HCEC 1CT (cell line): ENCODE measurements around the gene GPC2.
"Not testable (repeated sequence)": the region's sequence is repeated elsewhere in the genome, so short reads cannot be mapped to it uniquely, and the experiment has no call there.

Experiments
- DNase-seq: peaks from one replicate; pipeline ENCODE4 v3.0.0-alpha.2; 2017

The GPC2 gene

DNA sequence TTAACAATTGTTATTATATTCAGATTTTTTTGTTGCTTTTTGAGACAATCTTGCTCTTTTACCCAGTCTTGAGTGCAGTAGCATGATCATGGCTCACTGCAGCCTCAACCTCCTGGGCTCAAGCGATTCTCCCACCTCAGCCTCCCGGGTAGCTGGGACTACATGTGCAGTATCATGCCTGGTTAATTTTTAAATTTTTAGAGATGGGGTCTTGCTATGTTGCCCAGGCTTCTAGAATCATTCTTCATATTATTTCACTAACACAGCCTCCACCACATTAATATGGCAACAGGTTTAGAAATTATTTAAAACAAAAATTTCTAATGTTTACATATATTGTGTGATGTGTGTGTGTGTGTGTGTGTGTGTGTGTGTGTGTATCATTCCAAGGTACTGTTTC is 29.9 kb downstream of the GPC2 start:
- no peak for DNase-seq

DNA sequence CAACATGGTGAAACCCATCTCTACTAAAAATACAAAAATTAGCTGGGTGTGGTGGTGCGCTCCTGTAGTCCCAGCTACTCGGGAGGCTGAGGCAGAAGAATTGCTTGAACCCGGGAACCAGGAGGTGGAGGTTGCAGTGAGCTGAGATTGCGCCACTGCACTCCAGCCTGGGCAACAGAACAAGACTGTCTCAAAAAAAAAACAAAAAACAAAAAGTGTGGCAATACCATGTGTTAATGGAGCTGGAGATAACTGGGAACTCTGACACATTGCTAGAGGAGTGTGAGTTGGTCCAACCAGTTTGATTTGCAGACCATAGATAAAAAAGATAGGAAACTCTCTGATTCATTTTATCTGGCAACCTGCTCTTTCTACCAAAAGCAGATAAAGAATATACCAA is 30.8 kb downstream of the GPC2 start:
- DNase-seq = peak; percentile 38

DNA sequence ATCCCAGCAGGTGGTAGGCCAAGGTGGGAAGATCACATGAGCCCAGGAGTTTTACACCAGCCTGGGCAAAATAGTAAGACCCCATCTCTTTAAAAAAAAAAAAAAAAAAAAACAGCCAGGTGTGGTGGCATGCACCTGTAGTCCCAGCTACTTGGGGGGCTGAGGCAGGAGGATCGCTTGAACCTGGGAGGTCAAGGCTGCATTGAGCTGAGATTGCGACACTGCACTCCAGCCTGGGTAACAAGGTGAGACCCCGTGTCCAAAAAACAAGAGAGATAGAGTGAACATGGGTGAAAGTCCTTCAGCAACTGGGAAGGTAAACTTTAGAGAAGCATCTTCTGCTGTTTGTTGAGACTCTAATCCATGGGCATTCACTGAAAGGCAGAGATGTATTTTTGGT is 34.7 kb downstream of the GPC2 start:
- no peak for DNase-seq

DNA sequence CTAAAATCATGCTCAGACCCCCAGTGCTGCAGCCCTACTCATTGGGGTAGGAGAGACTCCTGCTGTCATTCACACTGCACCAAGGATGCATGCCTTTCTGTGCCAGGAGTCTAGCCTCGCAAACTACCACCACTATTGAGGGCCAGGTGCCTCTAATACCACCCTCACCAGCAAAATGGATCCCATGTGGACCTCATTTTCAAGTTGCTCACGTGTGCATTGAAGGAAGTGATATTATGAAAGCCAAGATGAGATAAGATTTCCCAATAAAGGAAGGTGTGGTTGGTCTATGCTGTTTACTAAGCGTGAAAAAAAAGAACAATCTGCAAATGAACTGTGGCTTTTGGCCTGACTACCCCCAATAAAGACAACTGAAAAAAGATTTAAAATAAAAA is 35.6 kb downstream of the GPC2 start:
- DNase-seq = no peak

DNA sequence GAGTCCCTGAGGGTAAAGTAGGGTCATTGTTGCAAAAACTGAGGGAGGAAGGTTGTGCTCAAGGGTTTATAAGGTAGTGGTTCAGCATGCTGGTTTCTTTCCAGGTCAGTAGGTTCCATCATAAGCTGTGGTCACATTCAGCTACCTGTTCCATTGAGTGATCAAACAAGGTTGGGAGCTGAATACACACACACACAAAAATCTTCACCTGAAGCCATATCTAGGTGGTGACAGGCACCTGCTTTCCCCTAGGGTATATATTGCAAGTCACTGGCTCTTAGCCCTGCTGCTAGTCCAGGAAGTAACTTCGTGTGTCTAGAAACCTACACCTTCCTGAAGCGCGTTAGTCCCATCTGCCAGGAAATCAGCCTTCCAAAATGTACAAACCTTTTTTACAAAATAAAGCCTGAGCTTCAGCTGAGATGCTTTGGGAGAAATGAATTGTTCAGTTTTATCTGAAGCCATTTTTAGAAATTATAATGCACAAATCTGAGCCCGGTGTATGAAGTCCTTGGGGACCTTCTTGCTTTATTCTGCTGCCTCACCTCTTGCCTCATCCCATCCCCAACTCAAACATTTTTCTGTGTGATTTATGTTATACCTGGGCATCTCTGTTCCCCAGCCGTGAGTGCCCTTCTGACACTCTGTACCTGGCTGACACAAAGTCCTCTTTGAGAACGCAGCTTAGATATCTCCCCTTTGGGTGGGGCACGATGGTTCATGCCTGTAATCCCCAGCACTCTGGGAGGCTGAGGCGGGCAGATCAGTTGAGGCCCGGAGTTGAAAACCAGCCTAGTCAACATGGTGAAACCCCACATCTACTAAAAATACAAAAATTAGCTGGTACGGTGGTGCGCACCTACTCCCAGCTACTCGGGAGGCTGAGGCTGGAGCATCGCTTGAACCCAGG is 39.1 kb downstream of the GPC2 start:
- DNase-seq = no peak

DNA sequence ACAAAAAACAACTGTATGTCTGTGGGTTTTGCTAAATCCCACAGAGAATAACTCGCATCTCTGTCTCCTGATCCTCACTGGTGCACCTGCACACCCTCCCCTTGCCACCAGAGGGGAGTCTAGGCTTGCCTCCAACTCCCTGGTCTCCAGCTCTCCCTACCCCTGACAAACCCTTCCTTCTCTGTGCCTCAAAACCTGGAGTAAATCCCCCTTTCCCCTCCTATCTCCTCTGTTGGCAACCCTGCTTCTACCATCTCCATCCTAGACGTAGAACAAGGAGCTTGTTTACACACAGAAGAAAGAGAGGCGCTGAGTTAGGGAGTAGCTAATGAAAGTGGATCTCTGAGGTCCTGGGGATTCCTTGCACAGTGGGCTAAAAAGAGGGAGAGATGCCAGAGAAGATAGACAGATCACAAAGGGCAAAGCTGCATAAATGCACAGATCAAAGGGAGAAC is 44.5 kb downstream of the GPC2 start:
- DNase-seq = peak; percentile 64

DNA sequence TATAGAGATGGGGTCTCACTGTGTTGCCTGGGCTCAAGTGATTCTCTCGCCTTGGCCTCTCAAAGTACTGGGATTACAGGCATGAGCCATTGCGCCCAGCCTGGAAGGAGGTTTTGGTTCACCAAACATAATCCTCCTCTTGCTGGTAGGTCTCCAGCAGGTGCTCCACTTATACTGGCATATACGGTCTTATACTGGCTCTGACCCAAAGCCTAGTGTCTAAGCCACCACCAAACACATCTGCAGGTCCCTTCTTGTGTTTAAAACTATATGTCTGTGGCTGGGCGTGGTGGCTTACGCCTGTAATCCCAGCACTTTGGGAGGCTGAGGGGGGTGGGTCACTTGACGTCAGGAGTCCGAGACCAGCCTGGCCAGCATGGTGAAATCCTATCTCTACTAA is 45.1 kb downstream of the GPC2 start:
- DNase-seq = no peak

DNA sequence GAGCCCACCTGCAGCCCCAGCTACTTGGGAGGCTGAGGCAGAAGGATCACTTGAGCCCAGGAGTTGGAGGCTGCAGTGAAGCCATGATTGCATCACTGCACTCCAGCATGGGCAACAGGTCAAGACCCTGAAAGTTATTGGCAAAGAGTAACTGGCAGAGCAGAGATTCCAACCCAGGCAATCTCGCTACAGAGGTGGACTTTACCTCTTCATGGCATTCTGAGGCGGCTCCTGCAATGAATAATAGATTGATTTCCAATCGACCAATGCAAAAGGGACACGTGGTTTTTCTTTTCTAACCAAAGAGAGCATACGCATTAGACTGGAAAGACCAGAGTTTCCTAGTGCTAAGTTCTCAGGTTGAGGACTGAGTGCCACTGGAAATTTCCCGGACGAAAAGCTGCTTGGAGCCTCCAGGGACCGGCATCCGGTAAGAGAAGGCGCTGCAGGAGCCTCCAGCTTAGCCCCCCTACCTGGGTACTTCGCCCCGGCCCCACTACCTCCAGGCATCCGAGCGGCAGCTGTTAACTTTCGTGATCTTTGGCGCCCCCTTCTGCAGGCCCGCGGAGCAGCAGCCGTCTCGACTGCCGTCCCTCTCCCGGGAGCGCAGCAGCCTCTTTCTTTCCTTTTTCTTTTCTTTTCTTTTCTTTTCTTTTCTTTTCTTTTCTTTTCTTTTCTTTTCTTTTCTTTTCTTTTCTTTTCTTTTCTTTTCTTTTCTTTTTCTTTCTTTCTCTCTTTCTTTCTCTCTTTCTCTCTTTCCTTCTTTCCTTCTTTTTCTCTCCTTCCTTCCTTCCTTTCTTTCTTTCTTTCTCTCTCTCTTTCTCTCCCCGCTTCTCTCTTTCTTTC is 46.4 kb downstream of the GPC2 start:
- DNase-seq = no peak

DNA sequence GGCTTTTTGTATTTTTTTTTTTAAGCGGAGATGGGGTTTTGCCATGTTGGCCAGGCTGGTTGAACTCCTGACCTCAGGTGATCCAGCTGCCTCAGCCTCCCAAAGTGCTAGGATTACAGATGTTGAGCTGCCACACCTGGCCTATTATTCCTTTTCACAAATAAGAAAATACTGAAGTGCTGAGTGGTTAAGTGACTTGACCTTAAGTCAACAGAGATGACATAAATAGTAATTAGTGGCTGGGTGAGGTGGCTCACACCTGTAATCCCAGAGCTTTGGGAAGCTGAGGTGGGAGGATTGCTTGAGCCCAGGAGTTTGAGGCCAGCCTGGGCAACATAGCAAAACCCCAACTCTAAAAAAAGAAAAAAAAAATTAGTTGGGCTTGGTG is 47.0 kb downstream of the GPC2 start:
- not testable (repeated sequence) for DNase-seq

DNA sequence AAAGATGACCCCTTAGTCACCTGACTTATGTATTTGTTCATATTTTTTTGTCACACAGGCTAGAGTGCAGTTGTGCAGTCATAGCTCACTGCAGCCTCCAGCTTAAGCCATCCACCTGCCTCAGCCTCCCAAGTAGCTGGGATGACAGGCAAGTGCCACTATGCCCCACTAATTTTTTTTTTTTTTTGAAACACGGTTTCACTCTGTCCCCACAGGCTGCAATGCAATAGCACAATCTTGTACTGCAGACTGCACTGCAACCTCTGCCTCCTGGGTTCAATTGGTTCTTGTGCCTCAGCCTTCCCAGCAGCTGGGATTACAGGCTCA is 48.6 kb downstream of the GPC2 start:
- no peak for DNase-seq

DNA sequence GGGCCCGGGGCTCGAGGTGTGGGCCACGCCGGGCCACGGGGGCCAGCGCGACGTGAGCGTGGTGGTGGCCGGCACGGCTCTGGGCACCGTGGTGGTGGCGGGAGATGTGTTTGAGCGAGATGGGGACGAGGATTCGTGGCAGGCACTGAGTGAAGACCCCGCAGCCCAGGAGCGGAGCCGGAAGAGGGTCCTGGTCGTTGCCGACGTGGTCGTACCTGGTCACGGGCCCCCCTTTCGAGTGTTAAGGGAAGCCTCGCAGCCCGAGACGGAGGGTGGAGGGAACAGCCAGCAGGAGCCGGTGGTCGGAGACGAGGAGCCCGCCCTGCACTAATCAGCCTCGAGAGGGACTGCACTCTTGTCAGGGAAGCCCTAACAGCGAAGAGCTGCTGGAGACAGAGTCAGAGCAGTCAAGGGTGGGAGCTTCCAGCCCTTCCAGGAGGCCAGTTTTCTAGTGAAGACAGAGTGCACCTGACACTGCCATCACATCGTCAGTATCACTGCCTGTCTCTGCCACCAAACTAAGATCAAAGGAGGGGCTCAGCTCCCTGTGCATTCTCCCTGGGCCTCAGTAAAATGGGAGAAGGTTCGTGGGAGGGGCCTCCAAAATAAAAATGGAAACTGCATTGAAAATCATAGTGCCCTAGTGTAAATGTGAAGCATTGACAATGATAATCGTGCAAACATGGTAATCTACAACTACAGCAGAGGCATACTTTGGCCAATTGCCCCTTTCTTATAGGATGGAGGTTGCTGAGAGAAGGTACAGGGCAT is 49.1 kb downstream of the GPC2 start:
- DNase-seq = no peak

DNA sequence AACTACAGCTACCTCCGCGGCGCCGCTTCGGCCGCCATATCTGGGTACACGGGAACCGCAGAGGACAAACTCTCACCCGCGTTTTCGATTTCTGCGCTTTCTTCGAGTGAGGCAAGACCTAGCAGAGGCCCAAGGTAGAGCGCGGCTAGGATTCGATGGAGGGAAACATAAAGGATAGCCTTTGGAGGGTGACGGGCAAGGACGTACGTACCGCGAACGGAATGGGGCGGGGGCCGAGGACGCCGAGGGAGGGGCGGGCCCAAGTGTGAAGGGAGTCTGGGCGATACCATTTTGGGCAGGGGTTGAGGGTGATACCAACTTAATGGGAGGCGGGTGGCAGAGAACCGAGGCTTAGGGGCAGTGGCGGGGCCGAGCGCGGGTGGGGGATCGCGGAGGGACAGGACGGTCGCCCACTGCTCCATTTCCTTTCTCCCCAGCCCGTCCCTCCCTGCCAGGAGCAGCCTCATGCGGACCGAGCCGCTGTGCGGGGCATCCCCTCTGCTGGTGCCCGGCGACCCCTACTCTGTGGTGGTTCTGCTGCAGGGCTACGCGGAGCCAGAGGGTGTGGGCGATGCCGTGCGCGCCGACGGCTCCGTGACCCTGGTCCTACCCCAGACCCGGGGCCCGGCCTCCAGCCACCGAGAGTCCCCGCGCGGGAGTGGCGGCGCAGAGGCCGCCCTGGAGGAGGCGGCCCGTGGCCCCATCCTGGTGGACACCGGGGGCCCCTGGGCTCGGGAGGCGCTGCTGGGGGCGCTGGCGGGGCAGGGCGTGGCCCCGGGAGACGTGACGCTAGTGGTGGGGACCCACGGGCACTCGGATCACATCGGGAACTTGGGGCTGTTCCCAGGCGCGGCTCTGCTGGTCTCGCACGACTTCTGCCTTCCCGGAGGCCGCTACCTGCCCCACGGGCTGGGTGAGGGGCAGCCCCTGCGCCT is 50.0 kb downstream of the GPC2 start, which contains the start of gene MBLAC1:
MBLAC1 (plus strand) TSS at position 37 of the 935 bp plus-strand sequence; CDS start at position 466, 429 bp downstream.
- peak; percentile 88 for DNase-seq

DNA sequence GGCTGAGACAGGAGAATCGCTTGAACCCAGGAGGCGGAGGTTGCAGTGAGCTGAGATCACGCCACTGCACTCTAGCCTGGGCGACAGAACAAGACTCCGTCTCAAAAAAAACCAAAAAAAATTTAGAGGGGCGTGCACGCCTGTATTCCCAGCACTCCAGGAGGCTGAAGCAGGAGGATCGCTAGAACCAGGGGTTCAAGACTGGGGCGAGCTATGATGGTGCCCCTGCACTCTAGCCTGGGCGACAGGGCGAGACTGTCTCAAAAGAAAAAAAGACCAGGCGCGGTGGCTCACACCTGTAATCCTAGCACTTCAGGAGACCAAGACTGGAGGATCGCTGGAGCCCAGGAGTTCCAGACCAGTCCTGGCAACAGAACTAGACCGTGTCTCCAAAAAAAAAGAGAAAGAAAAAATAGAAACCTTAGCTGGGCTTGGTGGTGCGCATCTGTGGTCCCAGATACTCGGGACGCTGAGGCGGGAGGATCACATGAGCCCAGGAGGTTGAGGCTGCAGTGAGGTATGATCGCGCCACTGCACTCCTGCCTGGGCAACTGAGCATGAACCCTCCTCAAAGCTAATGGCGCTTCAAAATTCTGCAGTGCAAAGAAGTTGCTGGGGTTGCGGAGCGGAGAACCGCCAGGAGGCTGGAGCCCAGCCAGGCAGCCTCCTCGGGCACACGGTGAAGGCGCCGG is 50.8 kb downstream of the GPC2 start:
- DNase-seq = no peak

DNA sequence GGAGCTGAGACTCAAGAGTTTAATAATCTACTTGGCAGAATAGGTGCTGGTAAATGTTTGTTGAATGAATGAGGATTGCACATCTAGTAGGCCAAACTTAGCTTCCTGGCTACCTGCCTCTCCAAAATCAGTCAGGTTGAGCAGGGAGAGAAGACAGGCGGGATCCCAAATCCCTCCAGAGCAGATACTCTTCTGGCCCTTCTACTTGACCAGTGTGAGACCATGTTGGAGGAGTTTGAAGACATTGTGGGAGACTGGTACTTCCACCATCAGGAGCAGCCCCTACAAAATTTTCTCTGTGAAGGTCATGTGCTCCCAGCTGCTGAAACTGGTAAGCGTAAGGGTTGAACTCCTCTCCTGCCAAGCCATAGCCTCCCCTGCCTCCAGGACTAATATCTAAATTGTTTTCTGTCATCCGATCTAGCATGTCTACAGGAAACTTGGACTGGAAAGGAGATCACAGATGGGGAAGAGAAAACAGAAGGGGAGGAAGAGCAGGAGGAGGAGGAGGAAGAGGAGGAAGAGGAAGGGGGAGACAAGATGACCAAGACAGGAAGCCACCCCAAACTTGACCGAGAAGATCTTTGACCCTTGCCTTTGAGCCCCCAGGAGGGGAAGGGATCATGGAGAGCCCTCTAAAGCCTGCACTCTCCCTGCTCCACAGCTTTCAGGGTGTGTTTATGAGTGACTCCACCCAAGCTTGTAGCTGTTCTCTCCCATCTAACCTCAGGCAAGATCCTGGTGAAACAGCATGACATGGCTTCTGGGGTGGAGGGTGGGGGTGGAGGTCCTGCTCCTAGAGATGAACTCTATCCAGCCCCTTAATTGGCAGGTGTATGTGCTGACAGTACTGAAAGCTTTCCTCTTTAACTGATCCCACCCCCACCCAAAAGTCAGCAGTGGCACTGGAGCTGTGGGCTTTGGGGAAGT is 52.6 kb downstream of the GPC2 start:
- DNase-seq = no peak

DNA sequence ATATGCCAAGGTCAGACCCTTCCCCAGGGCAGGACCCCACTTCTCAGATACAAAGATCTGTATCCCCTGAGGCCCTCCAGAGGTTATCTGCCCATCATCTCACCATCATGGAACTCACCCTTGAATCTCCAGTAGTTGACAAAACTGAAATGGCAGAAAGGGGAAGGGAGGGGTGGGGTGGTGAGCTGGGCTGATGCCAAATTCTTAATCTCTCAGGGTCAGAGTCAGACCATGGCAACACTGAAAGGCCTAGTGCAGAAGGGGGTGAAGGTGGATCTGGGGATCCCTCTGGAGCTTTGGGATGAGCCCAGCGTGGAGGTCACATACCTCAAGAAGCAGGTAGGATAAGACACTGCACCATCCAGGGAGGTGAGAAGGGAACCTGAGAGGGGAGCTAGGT is 54.6 kb downstream of the GPC2 start:
- DNase-seq = no peak

DNA sequence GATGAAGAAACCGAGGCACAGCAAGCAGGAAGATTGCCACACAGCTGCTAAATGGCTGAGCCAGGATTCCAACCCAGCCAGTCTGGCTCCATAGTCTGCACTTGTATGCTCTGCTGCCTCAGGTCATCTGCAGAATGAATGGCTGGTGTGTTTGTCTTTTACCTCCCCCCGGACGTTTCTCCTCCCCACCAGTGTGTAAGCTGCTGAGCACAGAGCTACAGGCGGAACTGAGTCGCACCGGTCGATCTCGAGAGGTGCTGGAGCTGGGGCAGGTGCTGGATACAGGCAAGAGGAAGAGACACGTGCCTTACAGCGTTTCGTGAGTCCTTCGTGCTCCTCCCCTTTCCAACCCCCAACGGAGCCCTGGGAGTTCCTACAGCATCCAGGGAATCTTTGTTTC is 55.1 kb downstream of the GPC2 start:
- no peak for DNase-seq

DNA sequence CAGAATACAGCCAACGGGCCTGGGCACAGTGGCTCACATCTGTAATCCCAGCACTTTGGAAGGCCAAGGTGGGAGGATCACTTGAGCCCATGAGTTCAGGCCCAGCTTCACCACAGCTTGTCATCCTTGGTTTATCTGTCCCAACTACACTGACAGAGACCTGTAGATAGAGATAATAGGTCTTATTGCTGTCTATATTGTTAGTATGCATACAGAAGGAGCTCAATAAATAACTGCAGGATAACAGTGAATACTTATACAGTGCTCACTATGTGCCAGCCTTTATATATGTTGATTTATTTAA is 56.5 kb downstream of the GPC2 start:
- DNase-seq = no peak

DNA sequence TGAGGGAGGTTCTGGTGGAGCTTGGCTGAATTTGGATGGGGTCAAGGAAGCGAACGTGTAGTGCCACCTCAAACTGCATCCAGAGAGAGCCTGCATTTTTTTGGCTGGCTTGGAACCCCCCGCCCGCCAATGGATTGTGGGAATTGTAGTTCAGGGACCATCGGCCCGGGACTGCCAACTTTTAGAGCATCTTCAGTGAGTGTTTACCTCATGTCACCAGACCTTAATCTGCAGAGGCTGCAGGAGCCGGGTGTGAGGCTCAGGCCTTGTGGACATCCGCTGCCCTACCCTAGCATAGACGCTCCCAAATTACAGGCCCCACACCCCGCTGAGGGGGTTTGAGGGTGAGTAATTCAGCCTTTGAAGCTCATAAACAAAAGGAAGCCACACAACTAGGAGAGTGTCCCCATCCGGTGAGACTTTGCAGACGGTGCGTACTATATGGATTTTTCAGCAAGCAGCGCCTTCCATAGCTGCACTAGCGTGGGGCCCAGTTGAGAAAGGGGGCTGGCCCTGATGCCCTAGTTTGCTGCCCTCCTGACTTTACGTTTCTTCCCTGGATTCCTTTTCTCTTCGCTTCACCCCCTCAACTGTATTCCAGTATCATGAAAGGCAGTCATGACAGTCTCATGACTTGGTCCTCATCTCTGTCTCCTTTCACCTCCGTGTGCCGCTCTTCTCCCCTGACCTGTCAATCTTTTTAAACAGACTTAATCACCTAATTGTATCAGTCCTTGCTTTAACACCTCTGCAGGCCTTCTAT is 57.0 kb downstream of the GPC2 start:
- DNase-seq = peak; percentile 67
